ENCODE results near the gene UNC13C. TPM values are rescaled to one million over a fixed set of nuclear protein-coding genes. Genes with fewer than 3 reads are reported as not detected.

The UNC13C gene
- total and polyA plus RNA-seq, 2 donors (not counting 3 experiments of a cell fraction or from before 2014, with no cell fraction given), result not detected

DNA sequence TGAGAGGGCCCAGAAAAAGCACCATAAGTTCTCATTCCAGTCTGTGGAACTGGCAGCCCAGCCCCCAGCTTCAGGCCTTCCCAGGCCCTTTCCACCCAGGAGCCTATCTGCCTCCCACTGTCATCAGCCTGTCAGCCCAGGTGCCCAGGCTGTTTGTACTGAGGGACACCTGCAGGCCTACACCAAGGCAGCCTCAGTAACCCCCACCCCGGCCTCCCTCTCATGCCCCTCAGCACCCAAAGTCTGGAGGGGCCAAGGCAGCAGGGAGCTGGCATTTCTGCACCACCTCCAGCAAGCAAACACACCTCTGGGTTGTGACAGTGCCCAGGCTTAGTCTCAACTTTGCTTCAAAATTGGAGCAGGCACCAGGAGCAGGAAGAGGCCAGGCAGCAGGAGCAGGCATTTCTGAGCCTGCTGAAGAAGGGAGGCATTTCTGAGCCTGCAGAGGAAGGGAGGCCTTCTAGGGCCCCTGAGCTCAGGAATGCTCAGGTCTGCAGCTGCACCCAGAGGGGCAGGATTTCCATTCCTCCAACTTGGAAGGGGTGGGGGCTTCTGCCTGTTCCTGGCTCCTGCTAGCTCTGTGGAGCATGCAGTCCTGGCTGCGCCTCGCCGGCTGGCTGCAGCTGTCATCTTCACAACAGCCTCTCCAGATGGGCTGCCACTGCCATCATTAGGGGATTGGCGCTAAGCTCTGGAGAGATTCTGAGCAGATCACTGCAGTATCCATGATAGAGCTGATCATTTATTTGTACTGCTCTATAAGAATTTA is 396.1 kb downstream of the UNC13C start:
- no peak overlapping the region for H2AFZ ChIP-seq (ENCODE audit: low read depth, low read length)
- no peak overlapping the region for H3K4me3 ChIP-seq (replicated peaks in 1 of 3; ENCODE audit: insufficient read depth in 1 of 3, low read depth in 1 of 3, low read length in 3 of 3)
- dilution Hi-C loops (cut with MboI; ENCODE audit: extremely low pct_ligation_motif_present, low sequenced_read_pairs), result no loop called here
- no peaks in the 10 kb centered on the region for H3K79me2 ChIP-seq (ENCODE audit: control insufficient read depth, insufficient read depth, low read length)
- BruUV-seq (replicated peaks), result no TSS peak
- no peaks in the 10 kb centered on the region for H3K27me3 ChIP-seq (ENCODE audit: control insufficient read depth in 2 of 2, insufficient read depth in 2 of 2, low read length in 2 of 2)
- intact Hi-C loops (cut with micrococcal nuclease), result no loop called here
- H3K9ac ChIP-seq (replicated peaks; ENCODE audit: extremely low read depth, insufficient read depth, low read length), result no peak overlapping the region
- FAIRE-seq, result no peak
- ChIA-PET POLR2A (no interaction called here), CTCF (no interaction called here)
- H3K9me3 ChIP-seq (replicated peaks; ENCODE audit: control insufficient read depth, insufficient read depth, low read length), result no peaks in the 10 kb centered on the region
- H3K27ac ChIP-seq (ENCODE audit: insufficient read depth, low read depth, low read length), result no peak overlapping the region
- no peaks in the 10 kb centered on the region for H3K4me1 ChIP-seq (ENCODE audit: control insufficient read depth, extremely low read depth, insufficient read depth, low read length)
- TF ChIP-seq, protein P1, sequence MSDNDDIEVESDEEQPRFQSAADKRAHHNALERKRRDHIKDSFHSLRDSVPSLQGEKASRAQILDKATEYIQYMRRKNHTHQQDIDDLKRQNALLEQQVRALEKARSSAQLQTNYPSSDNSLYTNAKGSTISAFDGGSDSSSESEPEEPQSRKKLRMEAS (IDR thresholded peaks at IDR 0.05; ENCODE audit: insufficient read depth, insufficient read length), result no peak
- TF ChIP-seq MYC (IDR thresholded peaks at IDR 0.05; ENCODE audit: low read depth, low read length) (no peak), POLR2AphosphoS5 (IDR thresholded peaks at IDR 0.05; ENCODE audit: insufficient read depth, low read depth, low read length) (no peak), GATA2 (IDR thresholded peaks at IDR 0.05; ENCODE audit: insufficient read depth, insufficient read length, low read depth, low read length) (no peak), JUN (IDR thresholded peaks at IDR 0.05; ENCODE audit: borderline replicate concordance, insufficient read depth, insufficient read length, low read depth) (no peak), FOS (IDR thresholded peaks at IDR 0.05; ENCODE audit: borderline replicate concordance, insufficient read depth, low read length) (no peak), POLR2A (IDR thresholded peaks at IDR 0.05; ENCODE audit: low read depth, low read length) (no peak)
- no peaks in the 10 kb centered on the region for H3K9me1 ChIP-seq (replicated peaks; ENCODE audit: control insufficient read depth, extremely low read depth, insufficient read depth, low read length)
- H3K4me2 ChIP-seq (ENCODE audit: insufficient read depth, low read length), result no peak overlapping the region
- H4K20me1 ChIP-seq (replicated peaks; ENCODE audit: control insufficient read depth, extremely low read depth, insufficient read depth, low read length), result no peaks in the 10 kb centered on the region
- H3K36me3 ChIP-seq (ENCODE audit: control insufficient read depth in 2 of 2, extremely low read depth in 1 of 2, insufficient read depth in 2 of 2, low read length in 2 of 2), result no peaks in the 10 kb centered on the region
- DNase-seq (ENCODE audit: low read depth, low spot score), result no peak

DNA sequence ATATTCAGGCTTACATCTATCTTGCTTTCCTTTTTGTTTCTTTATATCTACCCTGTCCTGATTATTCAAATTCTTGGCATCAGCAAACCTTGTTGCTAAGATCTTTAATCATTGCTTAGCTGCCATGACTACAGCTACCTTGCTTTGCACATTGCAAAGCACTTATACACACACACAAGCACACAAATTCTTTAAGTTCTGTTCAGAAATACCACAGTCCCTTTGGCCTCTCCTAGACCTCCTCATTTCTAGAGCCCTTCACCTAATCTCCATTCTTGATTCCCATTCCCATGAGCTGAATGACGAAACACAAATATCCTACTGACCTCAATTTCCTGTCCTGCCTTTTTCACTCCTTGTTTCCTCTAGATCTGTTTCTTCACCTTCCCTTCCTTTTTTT is 409.6 kb downstream of the UNC13C start:
- no peaks in the 10 kb centered on the region for H3K27me3 ChIP-seq (ENCODE audit: control insufficient read depth in 2 of 2, insufficient read depth in 2 of 2, low read length in 2 of 2)
- dilution Hi-C loops (cut with MboI; ENCODE audit: extremely low pct_ligation_motif_present, low sequenced_read_pairs) (no loop called here), intact Hi-C loops (cut with micrococcal nuclease) (no loop called here)
- H3K4me2 ChIP-seq (ENCODE audit: insufficient read depth, low read length), result no peak overlapping the region
- no peaks in the 10 kb centered on the region for H3K4me1 ChIP-seq (ENCODE audit: control insufficient read depth, extremely low read depth, insufficient read depth, low read length)
- H3K4me3 ChIP-seq (replicated peaks in 1 of 3; ENCODE audit: insufficient read depth in 1 of 3, low read depth in 1 of 3, low read length in 3 of 3), result no peak overlapping the region
- no peak overlapping the region for H2AFZ ChIP-seq (ENCODE audit: low read depth, low read length)
- no peak overlapping the region for H3K9ac ChIP-seq (replicated peaks; ENCODE audit: extremely low read depth, insufficient read depth, low read length)
- H3K36me3 ChIP-seq (ENCODE audit: control insufficient read depth in 2 of 2, extremely low read depth in 1 of 2, insufficient read depth in 2 of 2, low read length in 2 of 2), result no peaks in the 10 kb centered on the region
- no peaks in the 10 kb centered on the region for H4K20me1 ChIP-seq (replicated peaks; ENCODE audit: control insufficient read depth, extremely low read depth, insufficient read depth, low read length)
- FAIRE-seq (no peak), DNase-seq (ENCODE audit: low read depth, low spot score) (no peak)
- no peak overlapping the region for H3K27ac ChIP-seq (ENCODE audit: insufficient read depth, low read depth, low read length)
- no peaks in the 10 kb centered on the region for H3K9me1 ChIP-seq (replicated peaks; ENCODE audit: control insufficient read depth, extremely low read depth, insufficient read depth, low read length)
- ChIA-PET CTCF (no interaction called here), POLR2A (no interaction called here)
- no TSS peak for BruUV-seq (replicated peaks)
- H3K79me2 ChIP-seq (ENCODE audit: control insufficient read depth, insufficient read depth, low read length), result no peaks in the 10 kb centered on the region
- TF ChIP-seq MYC (IDR thresholded peaks at IDR 0.05; ENCODE audit: low read depth, low read length) (no peak), FOS (IDR thresholded peaks at IDR 0.05; ENCODE audit: borderline replicate concordance, insufficient read depth, low read length) (no peak), EZH2 (IDR thresholded peaks at IDR 0.05; ENCODE audit: borderline replicate concordance, low read depth, low read length, severe bottlenecking) (no peak), JUN (IDR thresholded peaks at IDR 0.05; ENCODE audit: borderline replicate concordance, insufficient read depth, insufficient read length, low read depth) (no peak), GATA2 (IDR thresholded peaks at IDR 0.05; ENCODE audit: insufficient read depth, insufficient read length, low read depth, low read length) (no peak), POLR2AphosphoS5 (IDR thresholded peaks at IDR 0.05; ENCODE audit: insufficient read depth, low read depth, low read length) (no peak), POLR2A (IDR thresholded peaks at IDR 0.05; ENCODE audit: low read depth, low read length) (no peak)
- TF ChIP-seq, protein P1 (IDR thresholded peaks at IDR 0.05; ENCODE audit: insufficient read depth, insufficient read length), result no peak
- TF ChIP-seq, protein P2, sequence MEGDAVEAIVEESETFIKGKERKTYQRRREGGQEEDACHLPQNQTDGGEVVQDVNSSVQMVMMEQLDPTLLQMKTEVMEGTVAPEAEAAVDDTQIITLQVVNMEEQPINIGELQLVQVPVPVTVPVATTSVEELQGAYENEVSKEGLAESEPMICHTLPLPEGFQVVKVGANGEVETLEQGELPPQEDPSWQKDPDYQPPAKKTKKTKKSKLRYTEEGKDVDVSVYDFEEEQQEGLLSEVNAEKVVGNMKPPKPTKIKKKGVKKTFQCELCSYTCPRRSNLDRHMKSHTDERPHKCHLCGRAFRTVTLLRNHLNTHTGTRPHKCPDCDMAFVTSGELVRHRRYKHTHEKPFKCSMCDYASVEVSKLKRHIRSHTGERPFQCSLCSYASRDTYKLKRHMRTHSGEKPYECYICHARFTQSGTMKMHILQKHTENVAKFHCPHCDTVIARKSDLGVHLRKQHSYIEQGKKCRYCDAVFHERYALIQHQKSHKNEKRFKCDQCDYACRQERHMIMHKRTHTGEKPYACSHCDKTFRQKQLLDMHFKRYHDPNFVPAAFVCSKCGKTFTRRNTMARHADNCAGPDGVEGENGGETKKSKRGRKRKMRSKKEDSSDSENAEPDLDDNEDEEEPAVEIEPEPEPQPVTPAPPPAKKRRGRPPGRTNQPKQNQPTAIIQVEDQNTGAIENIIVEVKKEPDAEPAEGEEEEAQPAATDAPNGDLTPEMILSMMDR (IDR thresholded peaks at IDR 0.05; ENCODE audit: extremely low read depth in 1 of 2, insufficient read depth in 1 of 2, low read depth in 1 of 2, low read length in 2 of 2), result no peak
- H3K9me3 ChIP-seq (replicated peaks; ENCODE audit: control insufficient read depth, insufficient read depth, low read length), result no peaks in the 10 kb centered on the region

Measured in endothelial cell of umbilical vein (primary cell).